ENCODE results near the gene PEX12. TPM values are rescaled to one million over a fixed set of nuclear protein-coding genes. Genes with fewer than 3 reads are reported as not detected.

Gene PEX12
- total and polyA plus RNA-seq, 9 of the 15 experiments (the other 6 are each of a cell fraction or from before 2014, with no cell fraction given), result 4.0 to 12.4 (median 6.4) TPM

DNA sequence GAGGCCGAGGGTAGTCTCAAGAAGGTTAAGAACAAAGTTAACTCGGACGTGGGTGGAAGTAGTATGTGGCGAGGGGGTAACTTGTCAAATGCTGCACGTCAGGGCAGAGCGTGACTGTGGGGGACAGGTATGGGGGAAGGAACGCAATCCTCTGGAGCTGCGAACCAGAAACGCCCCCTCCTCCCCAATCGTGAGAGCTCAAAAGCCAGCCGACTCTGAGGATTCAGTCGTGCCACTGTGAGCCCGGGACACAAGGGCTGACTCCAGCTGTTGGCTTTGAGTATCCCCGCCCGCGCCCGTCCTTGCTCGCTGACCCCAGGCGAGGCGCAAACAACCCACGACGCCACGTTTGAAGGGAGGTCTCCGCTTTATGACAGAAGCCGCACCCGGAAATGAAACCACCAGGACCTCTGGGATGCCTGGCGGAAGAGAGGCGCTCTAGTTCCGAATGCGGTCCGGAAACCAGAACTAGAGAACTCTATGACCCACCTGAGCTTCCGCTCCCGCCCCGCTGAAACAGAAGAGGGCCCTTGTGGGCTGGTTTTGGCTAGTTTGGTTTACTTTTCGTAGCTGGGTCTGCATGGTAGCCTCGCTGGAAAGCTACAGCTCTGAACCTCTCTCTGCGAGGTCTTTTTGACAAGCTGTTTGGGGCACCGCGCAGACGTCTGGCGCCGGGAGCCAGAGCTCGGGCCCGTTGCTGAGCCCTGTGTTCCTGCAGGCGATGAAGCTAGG, at the start of gene PEX12 (continued):
- TF ChIP-seq, protein P1, sequence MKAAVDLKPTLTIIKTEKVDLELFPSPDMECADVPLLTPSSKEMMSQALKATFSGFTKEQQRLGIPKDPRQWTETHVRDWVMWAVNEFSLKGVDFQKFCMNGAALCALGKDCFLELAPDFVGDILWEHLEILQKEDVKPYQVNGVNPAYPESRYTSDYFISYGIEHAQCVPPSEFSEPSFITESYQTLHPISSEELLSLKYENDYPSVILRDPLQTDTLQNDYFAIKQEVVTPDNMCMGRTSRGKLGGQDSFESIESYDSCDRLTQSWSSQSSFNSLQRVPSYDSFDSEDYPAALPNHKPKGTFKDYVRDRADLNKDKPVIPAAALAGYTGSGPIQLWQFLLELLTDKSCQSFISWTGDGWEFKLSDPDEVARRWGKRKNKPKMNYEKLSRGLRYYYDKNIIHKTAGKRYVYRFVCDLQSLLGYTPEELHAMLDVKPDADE (conservative IDR thresholded peaks at IDR 0.05; ENCODE audit: control insufficient read depth, low read depth, low read length), result peak; percentile 87
- TF ChIP-seq NR4A1 (CRISPR knock-in tag; IDR thresholded peaks at IDR 0.05) (no peak), NR4A1 (tag; IDR thresholded peaks at IDR 0.05) (no peak), ZNF444 (CRISPR knock-in tag; IDR thresholded peaks at IDR 0.05) (no peak), TAF9B (IDR thresholded peaks at IDR 0.05; ENCODE audit: partially characterized antibody) (peak; percentile 88), ARID1B (IDR thresholded peaks at IDR 0.05) (0 out of 2 replicates have a peak, but pooled peaks have one; percentile 15), ILK (tag; IDR thresholded peaks at IDR 0.05; ENCODE audit: borderline replicate concordance, low read depth) (no peak), ZNF174 (CRISPR knock-in tag; IDR thresholded peaks at IDR 0.05) (no peak), RFX7 (CRISPR knock-in tag; IDR thresholded peaks at IDR 0.05) (0 out of 2 replicates have a peak, but pooled peaks have one; percentile 18), ZNF592 (IDR thresholded peaks at IDR 0.05) (no peak), KLF16 (IDR thresholded peaks at IDR 0.05) (peak; percentile 73), PTBP1 (IDR thresholded peaks at IDR 0.05; ENCODE audit: low read depth, low read length) (no peak), POLR2A (conservative IDR thresholded peaks at IDR 0.05) (peak; percentile 96), TRIM24 (IDR thresholded peaks at IDR 0.05) (peak in 1 of 2 experiments; percentile 64; a peak in 2 of 4 replicates), KLF13 (tag; IDR thresholded peaks at IDR 0.05; ENCODE audit: borderline replicate concordance, low read depth) (peak; percentile 78), ZNF197 (CRISPR knock-in tag; IDR thresholded peaks at IDR 0.05; ENCODE audit: low read depth) (no peak), CHD1 (IDR thresholded peaks at IDR 0.05; ENCODE audit: low read length) (no peak), ZNF347 (CRISPR knock-in tag; IDR thresholded peaks at IDR 0.05; ENCODE audit: low read depth) (no peak), CHAMP1 (IDR thresholded peaks at IDR 0.05) (no peak)
- TF ChIP-seq, protein P2, sequence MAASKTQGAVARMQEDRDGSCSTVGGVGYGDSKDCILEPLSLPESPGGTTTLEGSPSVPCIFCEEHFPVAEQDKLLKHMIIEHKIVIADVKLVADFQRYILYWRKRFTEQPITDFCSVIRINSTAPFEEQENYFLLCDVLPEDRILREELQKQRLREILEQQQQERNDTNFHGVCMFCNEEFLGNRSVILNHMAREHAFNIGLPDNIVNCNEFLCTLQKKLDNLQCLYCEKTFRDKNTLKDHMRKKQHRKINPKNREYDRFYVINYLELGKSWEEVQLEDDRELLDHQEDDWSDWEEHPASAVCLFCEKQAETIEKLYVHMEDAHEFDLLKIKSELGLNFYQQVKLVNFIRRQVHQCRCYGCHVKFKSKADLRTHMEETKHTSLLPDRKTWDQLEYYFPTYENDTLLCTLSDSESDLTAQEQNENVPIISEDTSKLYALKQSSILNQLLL (CRISPR knock-in tag; IDR thresholded peaks at IDR 0.05; ENCODE audit: borderline replicate concordance), result no peak

Measured in K562 (cell line).